Skeletal muscle tissue (tissue), 4 donors: ENCODE measurements around the gene C3orf18. TPM values are rescaled to one million over a fixed set of nuclear protein-coding genes. Genes with fewer than 3 reads are reported as not detected.
"Not testable (repeated sequence)": the region's sequence is repeated elsewhere in the genome, so short reads cannot be mapped to it uniquely, and the experiment has no call there.

ENCODE experiments used
- H3K27ac ChIP-seq: one replicate; pipeline ENCODE4 v1.7.0; 2013; ENCODE audit warnings: mild to moderate bottlenecking, low read depth, low read length, inconsistent platforms
- H3K27me3 ChIP-seq, 3 donors: one replicate each; pipeline ENCODE4 v1.7.0; 2013; ENCODE audit warnings: low read length in 3 of 3; ENCODE audit not compliant: control insufficient read depth in 3 of 3, insufficient read depth in 3 of 3
- H3K36me3 ChIP-seq, 3 donors: one replicate each; pipeline ENCODE4 v1.7.0; 2013; ENCODE audit warnings: low read length in 3 of 3; ENCODE audit not compliant: control insufficient read depth in 3 of 3, insufficient read depth in 3 of 3
- H3K4me1 ChIP-seq, 3 donors: one replicate each; pipeline ENCODE4 v1.7.0; 2013; ENCODE audit warnings: low read length in 3 of 3, mild to moderate bottlenecking in 3 of 3; ENCODE audit not compliant: control insufficient read depth in 3 of 3, insufficient read depth in 3 of 3
- H3K4me3 ChIP-seq, 3 donors: one replicate each; pipeline ENCODE4 v1.7.0; 2013; ENCODE audit warnings: low read length in 3 of 3
- H3K9ac ChIP-seq, 3 donors: one replicate each; pipeline ENCODE4 v1.7.0; 2013; ENCODE audit warnings: low read length in 3 of 3, mild to moderate bottlenecking in 3 of 3, moderate library complexity in 2 of 3, low read depth in 1 of 3
- H3K9me3 ChIP-seq, 3 donors: one replicate each; pipeline ENCODE4 v1.7.0; 2013; ENCODE audit warnings: low read length in 3 of 3; ENCODE audit not compliant: control insufficient read depth in 3 of 3
- total RNA-seq: library from RNA; depleted of rRNA; stranded (reverse); fragments of >200 nt; gene quantifications from one replicate; pipeline ENCODE4 v1.2.3, GENCODE V29; 2014
- donor health status: Osteomylitis.

C3orf18 gene
- total RNA-seq, 1 donor from 2014 or later: 11.5 TPM

DNA sequence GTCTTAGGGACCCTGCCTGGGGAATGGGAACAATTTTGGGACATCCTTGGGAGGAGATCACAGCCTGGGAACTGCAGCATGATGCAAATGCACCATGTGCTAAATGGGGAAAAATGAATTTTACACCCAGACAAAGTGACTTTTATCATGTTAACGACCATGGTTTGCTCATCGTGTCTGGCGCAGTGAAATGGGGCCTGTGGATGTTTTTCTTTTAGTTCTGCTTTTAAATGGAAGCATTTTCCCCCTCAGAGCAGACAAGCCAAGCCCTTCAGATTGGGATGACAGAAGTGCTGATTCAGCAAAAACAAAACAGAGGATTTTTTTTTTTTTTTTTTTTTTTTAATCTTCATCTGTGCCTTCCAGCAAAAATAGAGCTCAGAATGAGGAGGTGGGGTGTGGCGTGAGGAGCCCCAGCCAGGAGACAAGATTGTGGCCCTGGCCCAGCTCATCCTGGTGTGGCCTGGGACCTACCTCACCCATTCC is 49.8 kb downstream of the C3orf18 start:
- H3K36me3 ChIP-seq: no peaks in the 10 kb centered on the region
- no peak overlapping the region for H3K4me3 ChIP-seq
- peaks cover 7 to 16% (median 15%) of the 10 kb centered on the region in 3 donors for H3K4me1 ChIP-seq
- H3K27ac ChIP-seq: no peak overlapping the region
- no peak overlapping the region for H3K9ac ChIP-seq
- H3K9me3 ChIP-seq: no peaks in the 10 kb centered on the region
- H3K27me3 ChIP-seq: peaks cover 0 to 9% (median 5%) of the 10 kb centered on the region in 3 donors

DNA sequence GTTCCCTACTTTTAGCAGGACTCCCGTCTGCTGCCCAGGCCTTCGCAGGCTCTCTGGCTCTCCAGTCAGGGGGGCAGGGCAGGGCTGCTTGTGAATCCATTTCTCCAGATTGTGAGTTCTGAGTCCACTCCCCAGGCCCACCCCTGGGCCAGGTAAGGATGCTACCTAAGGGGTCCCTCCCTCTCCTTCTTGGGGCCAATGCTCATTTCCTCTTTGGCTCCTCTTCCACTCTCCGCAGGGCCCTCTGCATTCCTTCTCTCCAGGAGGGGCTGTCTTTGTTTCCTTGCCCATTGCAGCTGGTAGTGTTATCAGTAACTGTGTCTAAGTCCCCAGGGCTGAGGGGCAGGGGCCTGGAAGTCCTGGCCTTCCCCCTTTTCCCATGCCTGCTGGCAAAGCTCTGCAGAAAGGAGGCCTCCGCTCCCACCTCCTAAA is 51.1 kb downstream of the C3orf18 start:
- Histone ChIP-seq H3K27me3 (peaks cover 0 to 9% (median 5%) of the 10 kb centered on the region in 3 donors), H3K27ac (peak overlapping the region; percentile 25), H3K9me3 (no peaks in the 10 kb centered on the region), H3K4me3 (no peak overlapping the region), H3K9ac (peak overlapping the region in 1 of 3 donors; percentile 40), H3K4me1 (peaks cover 7 to 16% (median 15%) of the 10 kb centered on the region in 3 donors), H3K36me3 (no peaks in the 10 kb centered on the region)

DNA sequence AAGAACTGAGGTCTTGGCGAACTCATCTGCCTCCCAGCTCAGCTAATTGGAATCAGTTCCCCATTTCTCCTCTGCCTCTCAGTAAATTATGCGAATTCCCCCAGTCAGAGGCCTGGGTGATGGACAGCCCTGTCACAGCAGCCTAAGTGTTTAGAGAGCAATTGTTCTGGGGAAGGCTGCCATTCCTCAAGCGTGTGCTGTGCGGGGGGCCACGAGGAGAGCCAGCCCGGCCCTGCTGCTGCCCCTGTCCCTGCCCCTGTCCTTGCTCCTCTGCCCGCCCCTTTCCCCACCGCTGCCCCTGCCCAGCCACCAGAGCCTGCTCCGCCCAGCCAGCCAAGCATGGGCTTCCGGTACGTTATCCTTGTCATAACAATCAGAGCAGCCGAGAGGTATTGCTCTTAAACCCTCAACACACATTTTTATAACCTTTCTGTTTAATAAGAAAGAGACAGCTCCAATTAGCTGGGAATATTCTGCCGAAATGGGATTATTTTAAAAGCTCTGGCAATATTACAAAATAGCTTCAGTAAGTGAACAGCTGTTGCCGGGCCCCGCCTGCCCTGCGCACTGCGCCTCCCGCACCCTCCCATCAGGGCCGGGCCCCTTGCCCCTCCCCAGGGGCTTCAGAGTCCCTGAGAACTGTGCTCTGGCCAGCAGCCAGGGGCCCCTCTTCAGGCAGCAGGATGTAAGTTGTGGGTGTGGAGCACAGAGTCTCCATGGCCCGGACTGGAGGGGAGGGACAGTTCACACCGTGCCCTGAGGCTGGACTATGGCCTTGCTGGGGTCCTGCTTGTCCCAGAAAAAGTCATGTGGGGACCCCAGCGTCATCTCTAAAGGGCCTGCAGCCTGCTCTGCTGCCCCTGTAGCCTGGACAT is 51.7 kb downstream of the C3orf18 start:
- Histone ChIP-seq H3K36me3 (no peaks in the 10 kb centered on the region), H3K27ac (peak overlapping the region; percentile 49), H3K9me3 (no peaks in the 10 kb centered on the region), H3K4me3 (no peak overlapping the region), H3K4me1 (peaks cover 7 to 16% (median 15%) of the 10 kb centered on the region in 3 donors), H3K9ac (peak overlapping the region in 1 of 3 donors; percentile 50), H3K27me3 (peaks cover 0 to 9% (median 5%) of the 10 kb centered on the region in 3 donors)

DNA sequence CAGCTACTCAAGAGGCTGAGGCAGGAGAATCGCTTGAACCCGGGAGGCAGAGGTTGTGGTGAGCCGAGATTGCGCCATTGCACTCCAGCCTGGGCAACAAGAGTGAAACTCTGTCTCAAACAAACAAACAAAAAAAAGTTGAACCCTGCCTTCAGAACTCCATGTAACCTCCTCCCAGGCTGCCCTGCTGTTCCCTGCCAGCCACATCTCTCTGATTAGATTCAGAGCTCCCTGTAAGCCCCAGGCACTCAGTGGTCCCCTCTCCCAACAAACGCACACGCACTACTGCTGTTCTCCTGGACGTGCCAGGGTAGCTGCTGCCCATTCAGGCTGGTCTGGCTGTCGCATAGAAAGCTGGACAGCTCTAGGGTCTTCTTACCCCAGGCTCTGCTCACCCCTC is 54.6 kb downstream of the C3orf18 start:
- H3K27ac ChIP-seq, H3K27me3 ChIP-seq: not testable (repeated sequence)
- peaks cover 4 to 12% (median 10%) of the 10 kb centered on the region in 3 donors for H3K4me1 ChIP-seq

DNA sequence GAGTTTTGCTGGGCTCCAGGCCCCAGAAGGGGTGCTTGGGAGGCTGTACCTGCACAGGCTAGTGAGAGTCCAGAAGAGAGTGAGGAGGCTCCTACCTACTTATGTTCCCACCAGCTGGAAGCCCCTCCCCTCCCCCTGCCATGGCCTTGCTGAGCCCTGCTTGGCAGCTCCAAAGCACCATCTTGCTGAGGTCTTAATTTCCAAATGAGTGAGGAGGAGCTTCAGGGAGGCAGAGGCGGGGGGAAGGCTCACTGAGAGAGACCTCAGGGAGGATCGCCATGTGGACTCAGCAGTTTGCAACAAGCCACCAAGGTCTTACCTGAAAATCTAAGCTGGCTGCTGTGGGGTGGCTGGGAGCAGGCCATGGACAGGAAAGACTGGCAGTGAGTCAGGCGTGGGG is 55.4 kb downstream of the C3orf18 start:
- H3K9me3 ChIP-seq: no peaks in the 10 kb centered on the region
- H3K27me3 ChIP-seq: peaks cover 0 to 5% (median 0%) of the 10 kb centered on the region in 3 donors
- H3K4me3 ChIP-seq: no peak overlapping the region
- H3K36me3 ChIP-seq: no peaks in the 10 kb centered on the region
- H3K4me1 ChIP-seq: peaks cover 0 to 10% (median 10%) of the 10 kb centered on the region in 3 donors
- H3K9ac ChIP-seq: no peak overlapping the region
- no peak overlapping the region for H3K27ac ChIP-seq

More for the DNA sequence above, 54.6 kb downstream of the C3orf18 start:
- not testable (repeated sequence) for H3K9me3 ChIP-seq, H3K9ac ChIP-seq, H3K36me3 ChIP-seq, H3K4me3 ChIP-seq

DNA sequence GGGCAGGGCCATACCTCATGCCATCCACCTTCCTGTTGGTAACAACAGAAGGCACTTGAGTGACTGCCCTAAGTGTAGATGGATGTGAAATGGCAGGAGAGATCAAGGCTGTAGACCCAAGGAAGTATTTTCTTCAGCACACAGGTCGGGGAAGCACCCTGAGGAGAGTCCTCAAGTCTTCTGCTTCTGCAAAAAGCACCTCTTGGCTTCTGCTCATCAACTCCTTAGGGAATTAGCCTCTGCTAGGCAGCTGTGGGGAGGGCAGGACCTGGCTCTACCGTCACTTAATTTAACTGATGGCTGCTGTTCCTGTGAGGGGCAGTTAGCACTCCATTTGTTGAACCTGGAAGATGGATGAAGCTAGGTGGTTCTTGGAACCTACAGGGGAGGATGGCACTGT is 57.2 kb downstream of the C3orf18 start:
- Histone ChIP-seq H3K9ac (no peak overlapping the region), H3K4me1 (no peaks in the 10 kb centered on the region), H3K36me3 (no peaks in the 10 kb centered on the region), H3K9me3 (no peaks in the 10 kb centered on the region), H3K4me3 (no peak overlapping the region), H3K27ac (no peak overlapping the region), H3K27me3 (peaks cover 0 to 5% (median 0%) of the 10 kb centered on the region in 3 donors)

DNA sequence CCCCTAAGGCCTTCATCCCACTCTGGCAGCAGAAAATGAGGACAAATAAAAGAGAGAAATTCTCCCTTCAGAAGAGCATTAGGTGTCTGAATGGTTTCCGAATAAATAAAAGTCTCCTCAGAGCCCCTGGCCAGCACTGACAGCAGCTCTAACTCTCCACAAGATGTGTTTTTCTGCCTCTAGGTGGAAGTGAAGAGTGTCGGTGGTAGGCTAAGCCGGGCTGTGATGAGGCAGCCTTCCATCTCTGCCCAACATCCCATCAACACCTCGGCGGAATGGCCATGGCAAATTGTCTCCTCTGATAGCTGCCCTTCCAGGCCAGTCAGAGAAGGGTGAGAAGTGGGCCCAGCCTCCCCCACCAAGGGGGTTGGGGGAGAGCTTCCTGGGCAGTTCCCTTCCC is 57.8 kb downstream of the C3orf18 start:
- Histone ChIP-seq H3K9me3 (no peaks in the 10 kb centered on the region), H3K27me3 (peaks cover 0 to 5% (median 0%) of the 10 kb centered on the region in 3 donors), H3K4me3 (no peak overlapping the region), H3K36me3 (no peaks in the 10 kb centered on the region), H3K9ac (no peak overlapping the region), H3K27ac (no peak overlapping the region), H3K4me1 (no peaks in the 10 kb centered on the region)

DNA sequence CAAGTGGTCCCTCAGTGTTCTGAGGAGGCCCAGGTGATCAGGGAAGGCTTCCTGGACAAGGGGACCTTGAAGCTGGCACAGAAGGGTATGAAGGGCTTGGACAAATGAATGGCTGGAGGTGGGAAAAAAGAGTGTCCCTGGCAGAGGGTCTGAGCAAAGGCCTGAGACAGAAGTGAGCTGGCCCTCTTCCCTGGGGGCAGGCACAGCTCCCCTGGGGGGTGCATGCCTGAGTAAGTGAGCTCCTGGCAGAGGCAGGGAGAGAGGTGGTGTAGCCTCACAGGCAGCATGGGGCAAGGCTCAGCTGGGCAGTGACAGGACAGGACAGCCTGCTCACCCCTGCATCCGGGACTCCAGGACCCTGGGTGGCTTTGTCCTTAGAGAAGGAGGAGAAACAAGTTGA is 58.7 kb downstream of the C3orf18 start:
- no peaks in the 10 kb centered on the region for H3K4me1 ChIP-seq
- peaks cover 0 to 5% (median 0%) of the 10 kb centered on the region in 3 donors for H3K27me3 ChIP-seq
- H3K27ac ChIP-seq: no peak overlapping the region
- no peaks in the 10 kb centered on the region for H3K36me3 ChIP-seq
- no peak overlapping the region for H3K4me3 ChIP-seq
- H3K9me3 ChIP-seq: no peaks in the 10 kb centered on the region
- H3K9ac ChIP-seq: no peak overlapping the region
